Measurements from ENCODE around the gene MEGF11. TPM values are rescaled to one million over a fixed set of nuclear protein-coding genes. Genes with fewer than 3 reads are reported as not detected.

MEGF11 gene
- total RNA-seq, 1 donor from 2014 or later = not detected

- no peak for DNase-seq (ENCODE audit: low spot score)
Measured at GRCh38 chr15:66147440-66147839, 106.1 kb downstream of the MEGF11 start.

DNA sequence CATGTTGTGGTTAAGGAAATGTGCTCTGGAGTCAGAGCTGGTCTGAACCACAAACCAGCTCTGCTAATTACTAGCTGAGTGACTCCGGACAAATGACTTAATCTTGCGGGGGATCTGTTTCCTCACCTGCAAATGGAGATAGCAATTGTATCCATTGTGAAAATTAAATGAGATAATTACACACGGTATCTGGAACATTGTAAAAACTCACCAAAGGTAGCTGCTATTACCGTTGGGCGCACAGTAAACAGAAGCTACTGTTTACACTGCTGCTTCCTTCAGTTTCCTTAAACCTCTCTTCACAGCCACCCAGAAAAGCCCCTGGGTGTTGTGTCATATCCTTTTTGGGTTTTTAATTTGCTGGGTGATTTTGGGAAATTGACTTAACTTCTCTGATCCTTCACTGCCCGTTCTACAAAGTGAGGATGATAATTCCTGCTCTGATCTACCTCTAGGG, 107.8 kb downstream of the MEGF11 start:
- DNase-seq (ENCODE audit: low spot score) = no peak

- no peak for DNase-seq (ENCODE audit: low spot score)
Measured at GRCh38 chr15:66144978-66145725, 108.4 kb downstream of the MEGF11 start.

DNA sequence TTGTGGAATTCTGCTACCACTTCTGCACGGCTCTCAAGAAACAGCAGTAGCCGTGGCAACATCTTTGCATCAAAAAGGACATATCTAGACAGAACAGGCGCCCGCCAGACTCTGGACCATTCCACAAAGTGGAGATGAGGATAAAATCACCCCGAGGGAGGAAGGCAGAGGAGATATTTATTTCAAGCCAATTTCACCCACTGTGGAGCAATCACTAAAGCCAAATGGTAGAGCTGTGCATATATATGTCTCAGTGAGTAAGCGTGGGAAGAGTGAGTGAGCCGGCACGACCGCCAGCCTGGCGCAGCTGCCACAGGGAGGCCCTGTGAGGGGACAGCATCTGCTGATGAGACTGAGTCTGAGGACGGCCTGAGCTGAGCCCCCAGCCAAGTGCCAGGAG, 111.3 kb downstream of the MEGF11 start:
- no peak for DNase-seq (ENCODE audit: low spot score)

- no peak for DNase-seq (ENCODE audit: low spot score)
Measured at GRCh38 chr15:66139591-66140207, 113.9 kb downstream of the MEGF11 start.

DNA sequence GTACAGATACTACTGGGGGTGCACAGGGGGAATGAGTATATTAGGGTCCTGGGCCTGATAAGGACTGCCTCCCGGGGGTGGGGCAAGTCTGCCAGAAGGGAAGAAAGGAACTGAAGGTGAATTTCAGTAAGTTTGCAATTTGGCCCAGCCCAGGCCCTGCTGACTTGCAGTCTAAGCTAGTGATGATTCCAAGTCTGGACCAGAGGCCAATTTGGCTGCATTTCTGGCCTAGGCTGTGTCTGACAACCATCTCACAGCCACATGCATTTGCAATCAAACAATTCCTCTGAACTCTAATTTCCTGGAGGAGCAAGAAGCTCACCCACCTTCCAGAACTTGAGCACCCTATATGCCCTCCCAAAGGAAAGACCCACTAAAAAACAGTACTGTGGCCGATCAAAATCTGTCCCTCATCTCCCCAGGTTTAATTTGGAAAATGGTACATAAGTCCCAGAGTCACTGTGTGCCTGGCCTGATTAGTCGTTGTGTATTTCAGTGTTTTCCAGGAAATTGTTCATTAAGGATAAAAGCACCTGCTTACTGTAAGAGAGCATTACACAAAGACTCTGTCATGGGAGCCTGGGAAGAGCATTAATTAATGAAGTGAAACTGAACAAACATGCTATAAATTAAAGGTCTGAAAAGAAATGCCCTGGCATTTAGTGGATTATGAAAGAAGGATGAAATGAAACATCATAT, 114.5 kb downstream of the MEGF11 start:
- DNase-seq (ENCODE audit: low spot score) = no peak

GRCh38 chr15:66138096-66138783, 115.3 kb downstream of the MEGF11 start:
- DNase-seq (ENCODE audit: low spot score) = no peak

DNA sequence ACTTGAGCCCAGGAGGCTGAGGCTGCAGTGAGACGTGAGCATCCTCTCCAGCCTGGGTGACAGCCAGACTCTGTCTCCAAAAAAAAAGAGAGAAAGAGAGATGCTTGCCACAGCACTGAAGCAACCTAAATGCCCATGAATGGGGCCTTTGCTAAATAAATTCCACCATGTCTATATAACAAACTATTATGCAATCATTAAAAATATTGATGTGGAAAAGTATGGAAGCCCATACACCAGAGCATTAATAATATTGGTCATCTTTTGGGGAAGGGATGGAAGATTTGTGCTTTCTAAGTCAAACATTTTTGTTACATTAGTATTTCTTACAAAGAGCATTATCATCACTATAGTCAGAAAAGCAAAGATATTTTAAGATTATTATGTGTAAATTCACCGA, 116.6 kb downstream of the MEGF11 start:
- DNase-seq (ENCODE audit: low spot score) = no peak

GRCh38 chr15:66135664-66136063, 117.9 kb downstream of the MEGF11 start:
- no peak for DNase-seq (ENCODE audit: low spot score)

DNA sequence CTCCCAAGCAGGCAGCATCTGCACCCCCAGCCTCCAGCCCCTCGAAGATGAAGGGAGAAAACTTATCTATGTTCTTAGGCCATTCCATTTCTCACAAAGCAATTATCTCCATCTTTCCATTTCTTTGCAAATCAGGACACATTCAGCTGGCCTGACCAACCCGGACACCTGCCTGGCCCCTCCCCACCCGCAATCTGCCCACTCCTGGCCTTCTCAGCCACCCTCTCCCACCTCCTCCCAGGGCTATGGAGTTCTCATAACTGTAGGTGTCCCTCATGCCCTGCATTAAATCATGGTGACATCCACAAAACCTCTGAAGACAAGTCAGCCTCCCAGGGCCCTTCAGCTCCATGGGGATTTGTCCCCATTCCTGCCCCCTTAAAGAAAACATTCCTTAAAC, 119.3 kb downstream of the MEGF11 start:
- DNase-seq (ENCODE audit: low spot score) = no peak

DNA sequence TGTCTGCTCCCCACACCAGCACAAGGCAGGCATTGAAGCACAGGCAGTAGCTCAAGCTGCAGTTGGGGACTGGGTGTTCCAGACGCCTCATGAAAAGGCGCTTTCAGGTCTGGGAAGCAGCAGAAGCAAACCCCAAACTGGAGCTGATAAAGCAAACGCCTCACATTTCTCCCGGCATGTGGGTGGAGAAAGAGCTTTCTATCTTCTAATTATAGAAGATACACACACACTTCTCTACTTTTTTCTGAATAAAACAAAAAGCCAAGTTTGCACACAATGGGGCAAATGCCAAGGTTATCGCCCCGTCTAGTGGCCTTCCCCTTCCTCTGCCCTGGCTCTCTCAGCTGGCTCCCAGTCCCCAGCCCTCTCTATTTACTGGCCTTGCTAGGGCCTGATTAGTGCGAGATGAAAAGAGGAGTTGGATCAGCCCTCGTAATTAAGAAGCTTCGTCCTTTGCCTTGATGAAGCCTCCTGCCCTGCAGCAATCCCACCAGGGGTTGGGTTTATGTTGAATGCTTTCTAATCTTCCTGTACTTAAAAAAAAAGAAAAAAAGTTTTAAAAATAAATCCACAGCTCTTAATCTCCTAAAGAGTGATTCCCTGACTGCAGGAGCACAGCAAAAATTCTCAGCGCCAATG, 120.2 kb downstream of the MEGF11 start:
- DNase-seq (ENCODE audit: low spot score) = no peak

DNA sequence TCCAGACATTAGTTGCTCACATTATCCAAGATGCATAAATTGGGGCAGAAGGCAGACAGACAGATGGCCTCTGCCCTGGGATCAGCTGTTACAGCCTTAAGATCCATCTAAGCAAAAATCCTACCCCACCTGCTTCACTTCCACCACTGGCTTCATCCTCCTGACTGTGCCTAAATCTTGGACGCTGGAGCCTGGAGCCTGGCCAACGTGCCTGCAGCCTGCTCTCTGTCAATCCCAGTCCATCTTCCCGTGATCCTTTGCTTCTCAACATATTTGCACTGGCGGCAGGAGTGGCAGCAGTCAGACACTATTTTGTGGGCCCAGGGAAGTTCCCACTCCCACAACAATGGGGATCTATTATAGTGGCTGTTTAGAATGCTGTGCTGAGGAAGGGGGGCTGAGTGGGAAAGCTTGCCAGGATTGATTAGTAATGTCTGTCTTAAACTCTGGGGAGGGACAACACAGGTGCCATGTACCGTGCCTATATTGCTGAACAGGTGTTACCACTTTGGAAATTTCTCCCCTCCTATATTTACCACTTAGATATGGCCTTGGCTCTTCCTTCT, 121.2 kb downstream of the MEGF11 start:
- DNase-seq (ENCODE audit: low spot score) = no peak

- DNase-seq (ENCODE audit: low spot score) = no peak
Measured at GRCh38 chr15:66131831-66132230, 121.7 kb downstream of the MEGF11 start.

DNA sequence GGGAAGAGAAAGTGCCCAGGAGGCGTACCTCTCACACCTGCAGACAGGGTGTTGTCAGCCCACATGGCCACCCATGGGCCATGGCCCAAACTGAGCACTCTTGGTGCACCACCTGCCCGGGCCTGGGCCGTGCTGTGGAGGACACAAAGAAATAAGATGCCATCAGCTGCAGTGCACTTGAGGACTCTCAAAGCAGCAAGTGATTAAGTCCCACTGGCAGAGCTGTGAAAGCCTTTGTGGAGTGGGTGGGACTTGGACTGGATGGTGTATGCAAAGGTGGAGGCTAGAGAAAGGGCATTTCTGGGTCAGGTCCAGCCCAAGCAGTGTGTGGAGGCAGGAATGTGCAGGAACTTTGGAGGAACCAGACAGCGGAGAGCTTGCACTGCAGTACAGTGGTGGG, 122.3 kb downstream of the MEGF11 start:
- no peak for DNase-seq (ENCODE audit: low spot score)

DNA sequence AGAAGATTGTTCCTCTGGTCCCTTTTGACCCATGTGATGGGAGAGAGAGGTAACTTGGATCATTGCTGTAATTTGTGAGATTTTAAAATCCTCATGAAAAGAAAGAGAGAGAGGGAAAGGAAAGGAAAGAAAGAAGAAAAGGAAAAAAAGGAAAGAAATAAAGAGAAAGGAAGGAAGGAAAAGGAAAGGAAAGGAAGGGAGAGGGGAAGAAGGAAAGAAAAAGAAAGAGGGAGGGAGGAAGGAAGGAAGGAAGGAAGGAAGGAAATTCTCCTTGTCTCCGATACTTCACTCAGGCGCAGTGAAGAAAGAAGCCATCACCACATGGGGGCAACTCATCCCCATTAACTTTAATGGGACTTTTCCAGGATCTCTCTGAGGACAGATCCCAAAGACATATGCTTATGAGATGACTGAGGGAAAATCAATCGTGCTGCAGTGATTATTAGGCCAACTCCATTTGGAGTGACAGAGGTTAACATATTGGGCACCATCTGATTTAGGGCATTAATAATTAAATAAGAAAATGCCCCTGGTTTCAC, 123.0 kb downstream of the MEGF11 start:
- no peak for DNase-seq (ENCODE audit: low spot score)

GRCh38 chr15:66129586-66129985, 124.0 kb downstream of the MEGF11 start:
- no peak for DNase-seq (ENCODE audit: low spot score)

DNA sequence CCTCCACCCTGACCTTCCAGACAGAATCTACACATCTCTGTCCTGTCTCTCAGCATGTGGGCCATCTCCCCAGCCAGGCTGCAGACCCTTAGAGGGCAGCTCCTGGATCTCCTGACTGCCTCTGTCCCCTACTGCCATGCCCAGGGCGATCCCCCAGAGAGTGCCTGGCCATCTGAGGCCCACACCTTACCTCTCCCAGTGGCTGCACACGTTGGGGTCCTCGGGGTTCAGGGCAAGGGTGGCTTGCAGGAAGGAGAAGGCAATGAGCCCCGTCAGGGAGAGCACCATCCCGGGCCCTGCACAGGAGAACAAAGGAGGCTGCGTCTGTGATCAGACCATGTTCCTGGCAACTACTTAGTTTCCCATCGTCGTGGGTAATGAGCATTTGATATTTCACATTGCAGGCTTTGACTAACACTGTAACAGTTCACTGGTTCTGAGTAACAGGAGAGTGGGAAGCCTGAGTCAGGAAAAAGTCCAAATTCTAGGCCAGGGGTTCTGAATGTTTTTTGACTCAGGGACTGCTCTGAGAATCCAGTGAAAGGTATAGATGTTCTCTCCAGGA, 125.4 kb downstream of the MEGF11 start:
- DNase-seq (ENCODE audit: low spot score) = no peak

DNA sequence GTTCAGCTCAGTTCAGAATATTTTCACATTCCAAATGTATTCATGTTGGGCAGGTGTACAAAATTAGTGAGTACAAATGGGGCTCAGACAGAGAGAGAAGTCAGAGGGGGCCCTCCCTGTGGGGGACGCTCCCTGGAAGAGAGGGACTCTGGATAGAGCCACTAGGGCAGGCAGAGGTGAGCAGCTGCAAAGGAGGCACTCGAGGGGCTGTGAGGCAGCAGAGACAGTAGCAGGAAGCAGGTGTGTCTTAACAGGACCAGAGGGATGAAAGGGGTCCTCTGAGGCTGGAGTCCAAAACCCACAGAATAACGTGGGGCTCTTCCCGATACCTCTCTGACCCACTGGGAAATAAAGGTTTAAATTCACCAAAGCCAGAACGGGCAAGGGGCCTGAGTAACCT, 127.1 kb downstream of the MEGF11 start:
- DNase-seq (ENCODE audit: low spot score) = no peak

- DNase-seq (ENCODE audit: low spot score) = no peak
Measured at GRCh38 chr15:66126031-66126441, 127.5 kb downstream of the MEGF11 start.

- no peak for DNase-seq (ENCODE audit: low spot score)
Measured at GRCh38 chr15:66124651-66125050, 128.9 kb downstream of the MEGF11 start.

Data from mesenteric fat pad (tissue), 1 donor.